G401 (cell line): ENCODE results near the gene DENND1B. TPM values are rescaled to one million over a fixed set of nuclear protein-coding genes. Genes with fewer than 3 reads are reported as not detected.
A peak's percentile ranks its signal among the peaks of the same experiment; 100 is the strongest.
"Not testable (repeated sequence)": the region's sequence is repeated elsewhere in the genome, so short reads cannot be mapped to it uniquely, and the experiment has no call there.

Experiments used
- DNase-seq: peaks from one replicate; pipeline ENCODE4 v3.0.0-alpha.2; 2015; ENCODE audit warnings: low spot score
- in situ Hi-C: cut with HindIII; loops from 2 replicates; pipeline ENCODE4 v1.10.0; 2016; ENCODE audit warnings: low sequenced_read_pairs, mixed read lengths
- total RNA-seq: library from RNA; depleted of rRNA; stranded (reverse); fragments of >200 nt; shearing (Covaris generic); gene quantifications from 2 replicates; pipeline ENCODE4 v1.2.3, GENCODE V29; 2014

DENND1B gene
- total RNA-seq, 1 experiment from 2014 or later, result not detected

DNA sequence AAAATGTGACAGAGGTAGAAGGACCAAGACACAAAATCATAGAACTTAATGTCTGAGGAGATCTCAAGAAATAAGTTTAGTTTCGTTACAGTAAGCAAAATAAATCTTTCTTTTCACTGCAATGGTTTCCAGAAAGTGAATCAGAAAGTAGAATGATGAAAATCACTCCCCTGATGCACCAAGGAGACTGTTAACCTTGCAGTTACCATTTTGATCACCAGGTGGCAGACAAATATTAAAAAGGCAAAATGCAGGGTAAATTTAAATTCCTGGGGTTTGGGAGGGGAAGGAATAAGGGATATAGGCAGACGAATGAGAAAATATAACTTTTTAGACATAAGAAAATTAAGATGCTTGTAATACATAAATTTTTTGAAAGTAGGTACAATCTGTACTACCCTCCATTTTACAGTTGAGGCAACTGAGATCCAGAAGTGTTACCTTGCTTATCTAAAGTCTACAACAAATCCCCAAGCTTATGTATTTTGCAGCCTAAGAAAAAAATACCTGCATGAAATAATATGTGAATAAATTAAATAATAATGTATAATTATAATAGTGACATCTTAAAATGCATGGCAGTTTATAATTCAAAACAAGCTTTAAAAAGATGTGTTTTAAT lies 254.1 kb downstream of the DENND1B start:
- in situ Hi-C loops, result no loop called here
- peak; percentile 20 for DNase-seq

- in situ Hi-C loops, result no loop called here
- no peak for DNase-seq
Measured at GRCh38 chr1:197519741-197520334, 255.4 kb downstream of the DENND1B start.

- no peak for DNase-seq
- in situ Hi-C loops, result no loop called here
Measured at GRCh38 chr1:197515421-197515820, 259.9 kb downstream of the DENND1B start.

GRCh38 chr1:197510691-197511378 lies 264.4 kb downstream of the DENND1B start:
- in situ Hi-C loops, result no loop called here
- DNase-seq, result no peak

- in situ Hi-C loops, result no loop called here
- no peak for DNase-seq
Measured at GRCh38 chr1:197496722-197497121, 278.6 kb downstream of the DENND1B start.

- in situ Hi-C loops, result not testable (repeated sequence)
Measured at GRCh38 chr1:197491505-197491904, 283.8 kb downstream of the DENND1B start.

GRCh38 chr1:197486946-197487345 lies 288.3 kb downstream of the DENND1B start:
- in situ Hi-C loops, result no loop called here
- no peak for DNase-seq

More at GRCh38 chr1:197491505-197491904, 283.8 kb downstream of the DENND1B start:
- DNase-seq, result not testable (repeated sequence)

- in situ Hi-C loops, result no loop called here
- DNase-seq, result no peak
Measured at GRCh38 chr1:197485790-197486189, 289.5 kb downstream of the DENND1B start.

DNA sequence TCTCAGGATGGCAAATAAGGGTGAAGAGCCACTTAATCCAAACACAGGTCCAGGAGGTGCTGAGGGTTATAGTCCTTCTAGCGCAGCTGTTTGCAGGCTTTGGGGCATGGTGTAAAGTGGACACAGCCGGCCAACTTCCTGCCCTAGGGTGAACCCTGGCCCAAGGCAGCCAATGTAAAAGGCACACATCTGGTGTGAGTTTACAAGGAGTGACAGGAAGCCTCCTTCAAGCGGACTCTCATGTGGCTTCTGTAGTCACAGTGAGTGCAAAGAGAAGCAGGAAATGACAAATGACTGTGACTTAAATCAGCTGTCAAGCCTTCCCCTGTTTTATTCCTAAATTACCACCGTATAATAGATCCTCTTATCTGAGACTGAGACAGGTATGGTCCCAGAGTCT lies 294.2 kb downstream of the DENND1B start:
- DNase-seq, result no peak

GRCh38 chr1:197480446-197480845 lies 294.8 kb downstream of the DENND1B start:
- in situ Hi-C loops, result no loop called here
- peak; percentile 34 for DNase-seq

More for the DNA sequence above, 294.2 kb downstream of the DENND1B start:
- in situ Hi-C loops, result no loop called here

GRCh38 chr1:197472141-197472540 lies 303.1 kb downstream of the DENND1B start:
- in situ Hi-C loops, result no loop called here
- no peak for DNase-seq

- in situ Hi-C loops, result no loop called here
- DNase-seq, result peak; percentile 96
Measured at GRCh38 chr1:197471248-197471985, 303.9 kb downstream of the DENND1B start.

- DNase-seq, result no peak
- in situ Hi-C loops, result no loop called here
Measured at GRCh38 chr1:197470330-197470729, 304.9 kb downstream of the DENND1B start.

GRCh38 chr1:197469620-197470210 lies 305.6 kb downstream of the DENND1B start:
- DNase-seq, result no peak
- in situ Hi-C loops, result no loop called here

GRCh38 chr1:197468543-197469175 lies 306.6 kb downstream of the DENND1B start:
- in situ Hi-C loops, result no loop called here
- no peak for DNase-seq

DNA sequence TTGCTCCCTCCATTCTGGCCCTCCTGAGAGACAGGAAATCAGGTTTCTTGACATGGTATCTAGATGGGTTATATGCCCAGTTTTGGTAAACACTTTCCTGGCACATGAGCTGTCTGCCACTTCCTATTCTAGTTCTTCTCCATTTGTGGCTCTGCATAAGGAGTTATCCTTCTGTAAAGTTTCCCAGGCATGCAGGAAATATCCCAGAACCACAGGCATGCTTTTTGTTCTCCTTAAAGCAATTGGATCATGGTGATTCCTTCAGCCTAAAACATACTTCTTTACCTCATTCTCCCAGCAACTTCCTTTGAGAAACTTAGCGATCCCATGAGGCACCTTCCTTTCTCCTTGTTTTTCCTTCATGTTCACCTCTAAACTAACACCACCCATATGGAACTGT lies 307.4 kb downstream of the DENND1B start:
- in situ Hi-C loops, result no loop called here
- no peak for DNase-seq

DNA sequence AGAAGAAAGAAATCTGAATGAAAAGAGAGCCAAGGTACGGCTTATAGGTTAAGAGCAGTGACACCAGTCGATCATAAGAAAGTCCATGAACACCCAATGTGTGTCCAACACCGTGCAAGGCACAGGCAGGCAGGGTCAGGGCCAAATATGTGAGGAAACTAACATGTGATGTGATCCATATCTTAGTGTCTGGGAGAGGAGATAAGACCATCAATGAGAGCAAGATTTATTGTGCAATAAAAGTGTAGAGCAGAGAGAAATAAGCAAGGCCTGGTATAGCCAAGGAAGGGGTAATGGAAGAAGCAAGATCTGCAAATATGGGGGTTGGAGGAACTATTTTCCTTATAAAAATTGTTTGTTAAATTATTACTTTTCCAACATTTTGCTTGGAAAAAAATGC lies 308.5 kb downstream of the DENND1B start:
- DNase-seq, result no peak
- in situ Hi-C loops, result no loop called here

GRCh38 chr1:197465528-197466327 lies 309.6 kb downstream of the DENND1B start:
- peak; percentile 30 for DNase-seq
- in situ Hi-C loops, result no loop called here
